GM18508 (cell line): ENCODE measurements around the gene OR13G1.
A peak's percentile ranks its signal among the peaks of the same experiment; 100 is the strongest.
"Not testable (repeated sequence)": the region's sequence is repeated elsewhere in the genome, so short reads cannot be mapped to it uniquely, and the experiment has no call there.

ENCODE experiments used
- ATAC-seq: cut with Tn5 transposase; IDR thresholded peaks from one replicate; pipeline ENCODE4 v1.9.1; 2021; ENCODE audit warnings: moderate number of reproducible peaks; ENCODE audit not compliant: insufficient read depth, unreplicated experiment

Gene OR13G1

DNA sequence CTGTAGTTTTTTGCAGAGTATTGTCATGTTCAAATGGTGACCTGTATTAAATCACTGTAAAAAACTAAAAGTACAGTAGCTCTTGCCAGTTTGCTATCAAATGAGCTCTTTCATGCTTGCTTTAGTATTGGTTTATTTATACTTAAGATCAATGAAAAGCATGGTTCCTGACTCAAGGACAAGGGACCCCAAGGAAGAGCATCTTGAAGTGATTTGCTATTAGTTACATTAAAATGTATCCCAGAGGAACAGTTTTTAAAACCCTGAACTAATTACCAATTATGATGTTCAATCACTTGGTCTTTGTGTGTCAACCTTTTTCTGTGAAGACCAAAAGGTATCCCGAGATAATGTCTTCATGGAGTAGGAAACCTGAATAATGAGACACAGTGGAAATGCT lies at the start of gene OR13G1:
TSS of gene OR13G1 (minus strand) at position 101 of the 400 bp plus-strand sequence. CDS start 6,698 bp downstream, outside the sequence.
- no peak for ATAC-seq

DNA sequence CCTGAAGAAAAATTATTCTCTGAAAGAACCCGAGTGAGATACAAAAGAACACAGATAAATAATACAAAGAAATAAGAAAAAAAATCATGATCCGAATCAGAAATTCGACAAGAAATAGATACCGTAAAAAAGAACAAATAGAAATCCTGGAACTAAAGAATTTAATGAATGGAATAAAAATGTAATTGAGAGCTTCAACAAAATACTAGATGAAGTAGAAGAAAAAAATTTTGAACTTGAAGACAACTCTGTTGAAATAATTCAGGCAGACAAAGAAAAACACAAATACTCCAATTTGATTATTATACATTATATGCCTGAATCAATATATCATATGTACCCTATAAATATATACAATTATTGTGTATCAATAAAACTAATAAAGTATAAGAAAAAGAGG lies 41.7 kb upstream of the OR13G1 start:
- ATAC-seq = no peak

GRCh38 chr1:247716546-247716945 lies 37.0 kb upstream of the OR13G1 start, which contains the start of gene OR6F1:
Gene OR6F1, minus strand, starts transcription at chr1:247716646. Its CDS starts 3,891 bp downstream, at chr1:247712755.
- ATAC-seq = no peak

GRCh38 chr1:247713753-247714152 lies 34.2 kb upstream of the OR13G1 start:
- ATAC-seq = no peak

- not testable (repeated sequence) for ATAC-seq
Measured at GRCh38 chr1:247710681-247711080, 31.1 kb upstream of the OR13G1 start.

DNA sequence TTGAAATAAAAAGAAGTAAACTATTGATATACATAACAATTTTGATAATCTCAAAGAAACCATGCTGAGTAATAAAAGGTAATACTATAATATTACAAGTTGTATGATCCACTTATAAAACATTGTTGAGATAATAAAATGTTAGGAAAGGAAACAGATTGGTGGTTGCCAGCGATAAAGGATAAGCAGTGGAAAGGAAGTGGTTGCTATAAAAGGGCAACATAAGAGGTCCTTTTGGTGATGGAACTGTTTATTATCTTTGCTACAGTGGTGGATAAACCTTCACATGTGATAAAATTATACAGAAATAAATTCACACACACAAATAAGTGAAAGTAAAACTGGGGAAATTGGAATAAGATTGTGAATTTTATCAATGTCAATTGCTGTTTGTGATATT lies 21.8 kb upstream of the OR13G1 start:
- ATAC-seq = no peak

DNA sequence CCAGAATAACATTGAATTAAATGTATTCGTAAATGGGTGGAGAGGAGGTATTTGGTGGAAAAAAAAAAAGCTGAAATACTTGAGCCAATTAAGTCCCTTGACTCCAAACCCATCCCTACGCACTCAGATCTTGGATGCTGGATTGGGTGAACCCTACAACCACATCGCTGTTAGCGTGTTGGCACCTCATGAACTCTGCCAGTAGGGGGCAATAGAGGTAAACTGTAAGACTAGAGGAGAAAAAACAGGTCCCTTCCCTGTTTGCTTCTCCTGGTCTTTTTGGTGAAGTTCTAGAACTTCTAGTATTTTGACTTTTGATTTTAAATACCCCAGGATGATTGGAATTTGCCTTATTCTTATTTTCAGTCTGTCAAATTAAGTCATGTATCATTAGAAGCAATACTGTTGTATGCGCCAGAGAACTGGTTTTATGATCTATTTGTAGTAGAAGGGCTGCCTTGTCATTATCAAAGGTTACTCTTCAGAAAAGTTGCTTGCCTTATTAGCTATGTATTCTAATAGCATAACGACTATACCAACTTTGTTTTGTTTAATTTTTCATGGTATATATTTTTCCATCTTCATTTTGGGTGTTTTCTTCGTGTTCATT lies 1.9 kb upstream of the OR13G1 start:
- ATAC-seq = peak; percentile 77

- no peak for ATAC-seq
Measured at GRCh38 chr1:247680171-247680570, 632 bp upstream of the OR13G1 start.

- ATAC-seq = no peak
Measured at GRCh38 chr1:247669225-247669624, 10.3 kb downstream of the OR13G1 start.

DNA sequence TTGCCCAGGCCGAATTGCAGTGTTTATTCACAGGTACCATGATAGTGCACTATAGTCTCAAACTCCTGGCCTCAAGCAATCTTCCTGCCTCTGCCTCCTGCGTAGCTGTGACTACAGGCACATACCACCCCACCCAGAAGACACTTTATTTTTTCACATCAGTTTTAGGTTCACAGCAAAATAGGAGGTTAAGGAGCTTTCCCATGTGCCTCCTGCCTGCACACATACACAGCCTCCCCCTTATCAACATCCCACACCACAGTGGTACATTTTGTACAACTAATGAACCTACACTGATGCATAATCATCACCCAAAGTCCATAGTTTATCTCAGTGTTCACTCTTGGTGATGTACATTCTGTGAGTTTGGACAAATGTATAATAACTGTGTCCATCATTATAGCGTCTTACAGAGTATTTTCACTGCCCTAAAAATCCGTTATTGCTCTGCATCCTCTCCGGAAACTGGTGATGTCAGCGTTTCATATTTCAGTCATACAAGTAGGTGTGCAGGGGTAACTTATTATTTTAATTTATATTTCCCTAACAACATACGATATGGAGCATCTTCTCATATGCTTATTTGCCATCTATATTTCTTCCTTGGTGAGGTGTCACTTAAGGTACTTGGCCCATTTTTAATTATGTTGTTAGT lies 23.2 kb downstream of the OR13G1 start:
- ATAC-seq = no peak

GRCh38 chr1:247653040-247653439 lies 26.5 kb downstream of the OR13G1 start:
- no peak for ATAC-seq

DNA sequence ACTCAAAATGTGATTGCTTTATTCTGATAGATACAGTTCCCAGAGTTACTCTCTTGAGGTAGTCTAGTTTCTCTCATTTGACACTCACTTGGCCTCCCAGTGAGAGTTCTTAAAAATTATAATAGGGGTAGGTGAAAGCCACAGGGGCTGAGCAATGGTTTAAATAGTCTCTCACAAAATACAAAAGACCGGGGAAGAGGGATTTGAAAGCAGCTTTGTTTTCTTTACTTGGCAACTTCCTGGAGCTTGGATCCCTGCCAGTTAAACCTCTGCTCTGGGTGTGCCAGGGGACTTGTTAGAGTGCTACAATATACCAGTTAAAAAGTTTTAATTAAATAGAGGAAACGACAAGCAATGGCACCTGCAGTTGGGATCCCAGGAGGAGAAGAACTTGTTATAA lies 31.7 kb downstream of the OR13G1 start:
- no peak for ATAC-seq

GRCh38 chr1:247646867-247647266 lies 32.7 kb downstream of the OR13G1 start:
- no peak for ATAC-seq

- no peak for ATAC-seq
Measured at GRCh38 chr1:247642742-247643141, 36.8 kb downstream of the OR13G1 start.

- no peak for ATAC-seq
Measured at GRCh38 chr1:247639381-247639981, 40.1 kb downstream of the OR13G1 start.

DNA sequence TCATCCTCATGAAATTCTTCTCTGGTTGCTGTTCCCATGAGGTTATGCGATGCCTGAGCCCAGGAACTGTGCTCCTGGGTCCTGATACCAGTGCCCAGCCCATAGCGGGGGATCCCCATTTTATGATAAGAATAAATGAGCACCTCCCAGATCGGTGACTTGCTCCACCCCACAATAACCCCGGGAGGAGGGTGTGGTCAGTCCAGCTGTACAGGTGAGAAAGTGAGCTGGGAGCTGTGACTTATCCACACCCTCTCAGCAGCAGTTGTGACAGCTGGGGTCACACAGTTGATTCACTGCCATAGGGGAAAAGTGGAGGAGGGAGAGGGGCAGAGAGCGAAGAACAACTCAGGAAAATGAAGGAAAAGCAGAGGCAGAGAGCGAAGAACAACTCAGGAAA lies 40.8 kb downstream of the OR13G1 start:
- no peak for ATAC-seq

DNA sequence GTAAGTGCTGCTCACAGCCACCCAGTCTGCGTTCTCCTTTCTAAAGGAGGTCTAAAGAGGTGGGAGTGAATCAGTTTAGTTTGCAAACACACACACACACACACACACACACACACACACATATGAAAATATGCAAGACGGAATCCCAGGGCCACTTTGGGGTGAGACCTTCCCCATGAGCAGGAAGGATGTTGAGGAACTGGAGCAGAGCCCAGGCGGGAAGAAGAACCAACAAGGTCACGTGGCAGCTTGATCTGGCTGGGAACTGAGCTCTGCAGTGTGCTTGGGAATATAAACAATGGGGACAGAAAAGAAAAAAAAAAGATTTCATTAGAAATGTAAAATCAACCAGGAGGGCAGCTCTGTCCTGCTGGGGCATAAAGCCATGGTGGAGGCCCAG lies 41.5 kb downstream of the OR13G1 start:
- ATAC-seq = no peak

DNA sequence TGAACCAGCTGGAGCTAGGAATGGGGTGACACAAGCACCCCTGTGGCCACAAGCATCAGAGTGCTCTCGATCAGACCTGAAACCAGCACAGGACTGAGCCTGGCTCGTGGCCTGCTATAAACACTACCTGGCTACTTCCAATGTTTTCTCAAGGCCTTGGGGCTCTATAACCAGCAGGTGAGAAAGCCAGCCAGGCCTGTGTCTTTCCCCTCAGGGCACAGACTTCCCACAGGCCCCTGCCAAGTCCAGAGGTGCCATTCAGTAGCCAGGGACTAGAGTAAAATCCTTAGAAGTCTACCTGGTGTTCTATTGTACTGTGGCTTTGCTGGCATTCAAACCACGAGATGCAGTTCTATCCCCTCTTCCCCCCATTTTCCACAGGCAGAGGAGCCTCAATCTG lies 51.6 kb downstream of the OR13G1 start:
- ATAC-seq = no peak
